NCI-H345 treated with DMSO at 0.1 percent for 48 hours (cell line): Measurements from ENCODE around the gene TBR1.

Source experiments
- DNase-seq: peaks from one replicate; lab custom pipeline; 2025; ENCODE audit not compliant: unreplicated experiment; lab: John Stamatoyannopoulos, UW

TBR1 gene

GRCh38 chr2:161414042-161415033, 1.8 kb upstream of the TBR1 start:
- DNase-seq, result peak; percentile 25

- peak; percentile 13 for DNase-seq
Measured at GRCh38 chr2:161415034-161415986, 787 bp upstream of the TBR1 start.

- DNase-seq, result no peak
Measured at GRCh38 chr2:161416708-161417437, 776 bp downstream of the TBR1 start.

GRCh38 chr2:161417438-161418274, 1.6 kb downstream of the TBR1 start:
- no peak for DNase-seq

GRCh38 chr2:161418275-161418714, 2.2 kb downstream of the TBR1 start:
- DNase-seq, result no peak

GRCh38 chr2:161418715-161419637, 2.9 kb downstream of the TBR1 start:
- DNase-seq, result no peak

- DNase-seq, result no peak
Measured at GRCh38 chr2:161419638-161420190, 3.6 kb downstream of the TBR1 start.

- no peak for DNase-seq
Measured at GRCh38 chr2:161420406-161421074, 4.4 kb downstream of the TBR1 start.

GRCh38 chr2:161421686-161422085, 5.6 kb downstream of the TBR1 start:
- no peak for DNase-seq

GRCh38 chr2:161422816-161423403, 6.8 kb downstream of the TBR1 start:
- DNase-seq, result no peak

- DNase-seq, result no peak
Measured at GRCh38 chr2:161423421-161424393, 7.6 kb downstream of the TBR1 start.

GRCh38 chr2:161424394-161424769, 8.3 kb downstream of the TBR1 start:
- no peak for DNase-seq

GRCh38 chr2:161424891-161425727, 9.0 kb downstream of the TBR1 start:
- no peak for DNase-seq

- DNase-seq, result no peak
Measured at GRCh38 chr2:161425728-161426454, 9.8 kb downstream of the TBR1 start.

GRCh38 chr2:161426455-161426921, 10.4 kb downstream of the TBR1 start:
- no peak for DNase-seq
